Stimulated activated CD4-positive, alpha-beta T cell treated with anti-CD3 and anti-CD28 coated beads, Interleukin-2, amount 100 ng/mL, for 24 hours (primary cell): Measurements from ENCODE around the gene KLK14.

Experiments
- DNase-seq, 2 donors: peaks; one replicate each; pipeline ENCODE4 v3.0.0-alpha.2; 2020

KLK14 gene

DNA sequence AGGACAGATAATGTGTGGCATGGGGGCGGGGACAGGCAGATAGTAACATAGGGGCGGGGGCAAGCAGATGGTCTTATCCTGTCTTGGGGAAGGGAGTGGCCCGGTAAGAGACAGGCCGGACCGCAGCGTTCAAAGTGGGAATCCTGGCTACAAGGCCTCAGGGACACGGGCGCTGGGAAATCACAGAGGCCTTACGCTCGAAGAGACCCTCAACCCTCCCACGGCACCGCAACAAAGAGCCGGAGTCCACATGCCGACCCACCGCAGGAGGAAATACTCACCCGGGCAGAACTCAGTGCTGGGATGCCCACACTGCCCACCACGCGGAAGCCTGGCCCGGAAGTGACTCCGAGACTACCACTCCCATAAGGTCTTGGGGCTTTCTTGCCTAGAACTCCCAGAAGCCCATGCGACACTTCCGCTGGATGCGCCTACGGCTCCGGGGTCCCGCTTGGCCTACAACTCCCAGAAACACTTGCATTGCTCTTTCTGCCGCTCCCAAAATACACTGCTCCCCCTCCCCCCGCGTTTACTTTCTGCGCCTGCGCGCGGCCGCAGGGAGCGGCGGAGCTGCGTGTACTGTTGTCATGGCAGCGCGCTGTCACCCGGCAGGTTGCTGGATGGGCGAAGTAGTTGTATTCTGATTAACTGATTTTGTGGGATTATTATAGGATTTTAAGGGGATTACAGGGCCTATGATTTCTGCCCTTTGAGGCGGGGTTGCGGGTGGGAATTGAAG, 25.5 kb upstream of the KLK14 start, which contains the start of gene CTU1:
Gene CTU1, minus strand, starts transcription at position 344 of the 739 bp plus-strand sequence. CDS start 3,840 bp downstream, outside the sequence.
- DNase-seq = peak; percentile 96 to 99

DNA sequence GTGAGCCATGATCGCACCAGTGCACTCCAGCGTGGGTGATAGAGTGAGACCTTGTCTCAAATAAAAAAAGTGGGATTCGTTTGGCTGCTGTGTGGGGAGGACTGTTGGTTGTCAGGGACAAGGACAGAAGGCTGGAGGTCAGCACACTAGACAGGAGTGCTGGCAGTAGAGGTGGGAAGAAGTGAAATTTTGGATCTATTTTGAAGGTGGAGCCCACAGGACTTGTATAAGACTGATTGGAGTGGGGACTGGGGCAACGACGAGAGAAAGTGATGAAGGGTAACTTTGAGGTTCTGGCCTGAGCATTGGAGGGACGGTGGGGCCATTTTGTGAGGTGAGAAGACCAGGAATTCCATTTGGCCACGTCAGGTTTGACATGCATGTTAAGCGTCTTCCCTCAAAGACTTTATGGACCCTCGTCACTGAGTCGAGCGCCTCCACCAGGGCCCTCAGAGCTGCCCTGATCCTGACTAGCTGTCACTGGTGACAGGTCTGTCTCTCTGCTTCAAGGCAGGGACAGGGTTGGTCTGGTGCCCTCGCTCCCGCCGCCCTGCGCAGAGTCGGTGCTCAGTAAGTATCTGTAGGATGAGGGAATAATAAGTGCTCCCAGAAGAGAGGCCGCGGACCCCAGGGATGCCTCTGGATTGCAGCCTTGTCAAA, 24.8 kb upstream of the KLK14 start:
- DNase-seq = no peak

DNA sequence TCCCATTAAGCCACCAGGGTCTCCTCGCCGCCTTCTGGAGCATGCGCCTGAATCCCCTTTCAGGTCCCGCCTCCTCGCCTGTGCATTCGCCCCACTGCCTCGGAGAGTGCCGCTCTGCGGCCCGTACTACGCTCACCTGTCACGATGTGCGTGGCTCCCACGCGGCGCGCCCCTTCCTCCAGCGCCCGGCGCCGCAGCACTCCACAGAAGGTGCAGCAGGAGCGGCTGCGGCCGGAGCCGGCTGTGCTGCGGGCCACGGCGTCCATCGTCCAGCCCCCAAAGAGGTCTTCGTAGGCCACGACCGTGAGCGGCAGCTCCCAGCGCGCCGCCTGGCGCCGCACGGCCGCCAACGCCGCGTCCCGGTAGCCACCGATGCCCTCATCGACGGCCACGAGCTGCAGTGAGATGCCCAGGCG, 21.2 kb upstream of the KLK14 start:
- DNase-seq = no peak

GRCh38 chr19:51102991-51103390, 20.3 kb upstream of the KLK14 start:
- no peak for DNase-seq

GRCh38 chr19:51101171-51101865, 18.6 kb upstream of the KLK14 start:
- no peak for DNase-seq

DNA sequence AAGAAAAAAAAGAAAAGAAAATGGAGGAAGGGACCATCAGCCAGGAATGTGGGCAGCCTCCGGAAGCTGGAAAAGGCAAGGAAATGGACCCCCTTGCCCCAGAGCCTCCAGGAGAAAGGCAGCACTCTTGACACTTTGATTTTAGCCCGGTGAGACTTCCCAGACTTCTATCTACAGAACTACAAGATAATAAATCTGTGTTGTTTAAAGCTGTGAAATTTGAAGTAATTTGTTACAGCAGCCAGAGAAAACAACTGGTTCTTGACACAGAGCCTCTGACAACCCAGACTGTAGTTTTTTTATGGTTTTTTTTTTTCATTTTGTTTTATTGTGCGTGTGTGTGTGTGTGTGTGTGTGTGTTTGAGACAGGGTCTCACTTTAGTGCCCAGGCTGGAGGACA, 17.9 kb upstream of the KLK14 start:
- no peak for DNase-seq

DNA sequence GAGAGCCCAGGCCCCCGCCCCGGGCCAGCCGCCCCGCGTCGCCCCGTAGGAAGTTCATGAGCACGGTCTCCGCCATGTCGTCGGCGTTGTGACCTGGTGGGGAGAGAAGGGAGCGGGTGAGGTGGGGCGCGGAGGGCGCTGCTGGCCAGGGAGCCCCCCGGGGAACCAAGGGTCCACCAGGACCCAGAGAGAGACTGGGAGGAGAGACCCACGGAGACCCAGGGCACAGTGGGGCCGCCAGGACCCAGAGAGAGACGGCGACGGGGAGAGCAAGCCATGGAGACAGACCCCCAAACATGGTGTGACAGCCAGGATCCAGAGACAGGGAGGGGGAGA, 16.3 kb upstream of the KLK14 start:
- no peak for DNase-seq

DNA sequence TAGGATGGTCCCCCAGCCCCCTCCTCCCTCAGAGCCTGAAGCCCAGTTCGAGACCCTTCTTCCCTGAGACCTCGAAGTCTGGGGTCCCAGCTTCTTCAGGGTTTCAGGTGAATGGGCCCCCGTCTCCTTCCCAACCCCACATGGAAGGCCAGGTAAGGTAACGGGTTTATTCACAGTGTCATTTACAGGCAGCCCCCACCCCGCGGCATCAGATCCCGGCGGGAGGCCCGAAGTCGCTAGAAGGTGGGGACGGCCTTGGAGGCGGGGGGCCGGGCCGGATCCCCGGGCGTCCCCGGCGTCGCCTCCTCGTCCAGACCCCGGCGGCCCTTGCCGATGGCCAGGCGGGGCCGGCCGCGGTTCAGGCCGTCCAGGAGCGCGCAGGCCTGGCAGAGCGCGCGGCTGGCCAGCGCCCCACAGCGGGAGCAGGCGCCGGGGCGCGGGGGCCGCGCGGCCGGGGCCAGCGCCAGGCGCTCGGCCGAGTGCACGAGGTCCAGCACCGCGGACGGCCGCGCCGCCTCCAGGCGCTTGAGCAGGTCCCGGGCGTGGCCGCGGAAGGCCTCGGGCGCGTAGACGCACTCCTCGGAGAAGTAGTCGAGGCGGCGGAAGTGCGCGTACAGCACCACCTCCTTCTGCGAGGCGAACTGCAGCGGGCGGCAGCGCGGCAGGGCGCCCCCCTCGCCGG, 15.8 kb upstream of the KLK14 start:
- peak in 1 of 2 donors; percentile 30 for DNase-seq

GRCh38 chr19:51097796-51098195, 15.1 kb upstream of the KLK14 start:
- DNase-seq = no peak

DNA sequence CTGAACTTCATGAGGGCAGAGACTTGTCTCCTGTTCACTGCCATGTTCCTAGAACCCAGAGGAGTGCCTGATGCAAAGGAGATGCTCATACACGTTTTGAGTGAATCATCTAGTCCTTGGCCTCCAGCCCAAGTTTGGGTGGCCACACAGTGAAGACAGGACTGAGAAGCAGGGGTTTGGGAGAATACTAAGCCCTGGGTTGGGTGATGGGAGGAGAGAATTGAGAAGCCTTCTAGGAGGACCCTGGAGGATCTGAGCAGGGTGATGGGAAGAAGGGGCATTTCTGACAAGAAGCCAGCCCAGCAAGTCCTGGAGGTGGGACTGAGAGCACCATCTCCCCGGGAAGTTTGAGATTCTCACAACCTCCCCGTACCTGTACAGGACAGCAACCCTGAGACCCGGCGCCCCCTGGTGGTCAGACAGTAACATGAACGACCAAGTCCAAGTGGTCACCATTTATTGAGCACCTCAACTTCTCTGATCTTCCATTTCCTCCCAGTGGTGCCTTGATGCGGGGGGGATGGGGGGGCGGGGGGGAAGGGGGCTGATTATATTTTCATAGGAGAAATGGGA, 14.6 kb upstream of the KLK14 start:
- peak; percentile 81 to 83 for DNase-seq

DNA sequence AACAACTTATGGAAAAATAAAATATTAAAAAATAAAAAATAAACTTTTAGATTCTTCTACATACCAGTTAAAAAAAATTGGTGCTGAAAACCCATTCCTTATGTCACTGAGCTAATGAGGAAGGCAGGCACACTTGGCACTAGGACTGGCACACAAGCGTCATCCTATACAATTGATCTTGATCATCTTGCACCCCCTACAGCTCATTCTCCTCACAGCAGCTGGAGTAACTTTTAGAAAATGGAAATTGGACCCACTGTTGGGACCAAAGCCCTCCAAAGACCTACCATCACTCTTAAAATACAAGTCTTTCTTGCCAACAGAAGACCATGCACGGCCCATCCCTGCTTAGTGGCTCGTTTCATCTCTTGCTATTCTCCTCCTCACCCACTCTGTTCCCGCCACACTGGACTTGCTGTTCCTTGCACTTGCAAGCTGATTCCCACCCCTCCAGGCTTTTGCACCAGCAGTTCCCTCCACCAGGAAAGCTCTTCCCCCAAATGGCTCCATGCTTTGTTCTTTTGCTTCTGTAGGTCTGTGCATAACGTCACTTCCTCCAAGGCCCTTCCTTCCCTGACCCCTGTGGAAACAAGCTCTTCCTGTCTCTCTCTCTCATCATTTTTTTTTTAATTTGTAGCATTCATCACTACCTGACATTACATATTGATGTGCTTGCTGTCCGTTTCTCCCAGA, 13.9 kb upstream of the KLK14 start:
- no peak for DNase-seq

DNA sequence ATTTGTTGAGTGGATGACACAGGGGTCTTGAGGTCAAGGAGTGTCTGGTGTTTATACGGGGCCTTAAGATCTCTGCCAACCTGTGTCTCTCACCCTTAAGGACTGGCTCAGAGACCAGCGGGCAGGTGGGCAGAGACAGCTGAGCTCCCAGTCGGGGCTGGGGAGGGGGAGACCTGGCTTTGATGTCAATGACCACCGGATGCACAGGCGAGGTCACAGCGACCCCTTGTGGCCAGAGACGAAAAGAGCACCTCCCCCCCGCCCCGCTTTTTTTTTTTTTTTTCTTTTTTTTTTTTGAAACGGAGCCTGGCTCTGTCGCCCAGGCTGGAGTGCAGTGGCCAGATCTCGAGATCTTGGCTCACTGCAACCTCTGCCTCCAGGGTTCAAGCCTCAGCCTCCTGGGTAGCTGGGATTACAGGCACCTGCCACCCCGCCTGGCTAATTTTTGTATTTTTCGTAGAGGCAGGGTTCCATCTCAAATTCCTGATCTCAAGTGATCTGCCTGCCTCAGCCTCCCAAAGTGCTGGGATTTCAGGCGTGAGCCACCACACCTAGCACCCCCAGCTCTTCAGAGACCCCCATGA, 12.1 kb upstream of the KLK14 start:
- DNase-seq = peak; percentile 44 to 52

GRCh38 chr19:51093510-51094345, 11.0 kb upstream of the KLK14 start:
- no peak for DNase-seq

DNA sequence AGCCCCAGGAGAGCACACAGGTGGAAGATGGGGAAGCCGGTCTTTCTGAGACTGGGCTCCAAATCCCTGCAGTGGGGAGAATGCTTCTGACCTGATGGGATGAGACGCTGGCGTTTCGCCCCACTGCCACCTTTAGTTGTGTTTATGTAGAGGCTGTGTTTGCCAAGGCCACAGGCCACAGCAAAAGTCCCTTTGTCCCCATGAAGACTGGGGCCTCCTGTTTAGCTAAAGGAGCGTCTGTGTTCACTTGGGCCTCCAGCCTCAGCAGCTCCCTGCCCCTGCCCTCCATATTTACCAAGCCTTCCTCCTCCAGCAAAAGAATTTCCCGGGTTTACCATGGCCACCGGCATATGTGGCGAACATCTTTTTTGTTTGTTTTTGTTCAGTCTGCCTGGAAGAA, 10.4 kb upstream of the KLK14 start:
- no peak for DNase-seq

- no peak for DNase-seq
These were observed 9.5 kb upstream of the KLK14 start for GRCh38 chr19:51091895-51092873.

DNA sequence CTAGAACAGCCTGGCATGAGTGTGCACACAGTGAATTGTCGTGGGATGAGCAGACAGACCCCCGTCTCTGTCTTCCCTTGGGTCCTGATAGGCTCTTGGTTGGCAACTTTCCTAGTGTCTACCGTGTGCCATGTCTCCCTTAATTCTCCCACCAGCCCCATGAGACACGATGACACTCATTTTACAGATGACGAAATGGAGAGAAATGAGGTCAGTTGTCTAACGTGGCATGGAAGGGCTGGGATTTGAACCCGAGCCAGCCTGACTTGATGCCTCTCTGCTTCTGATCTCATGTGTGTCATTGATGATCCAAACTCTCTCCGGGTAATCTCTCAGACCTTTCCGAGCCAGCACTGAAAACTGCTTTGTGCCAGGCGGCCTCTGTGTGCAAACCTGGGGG, 8.4 kb upstream of the KLK14 start:
- no peak for DNase-seq

DNA sequence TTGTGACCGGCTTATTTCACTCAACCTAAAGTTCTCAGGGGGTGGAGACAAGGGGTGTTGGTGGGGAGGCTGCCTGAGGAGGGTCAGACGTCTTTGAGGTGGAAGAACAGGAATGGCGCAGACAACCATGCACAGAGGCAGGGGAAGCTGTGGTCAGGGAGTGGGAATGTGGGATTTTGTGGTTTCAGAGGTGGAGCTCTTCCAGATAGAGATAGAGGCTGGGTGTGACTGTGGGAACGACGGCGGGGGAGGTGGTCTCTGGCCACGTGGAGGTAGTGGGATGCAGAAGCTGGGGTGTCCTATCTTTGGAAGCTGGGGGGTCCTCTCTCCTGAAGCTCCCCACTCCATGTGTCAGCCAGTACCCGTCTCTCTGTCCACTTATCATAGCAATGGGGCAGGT, 7.8 kb upstream of the KLK14 start:
- DNase-seq = no peak

- DNase-seq = no peak
These were observed 7.1 kb upstream of the KLK14 start for GRCh38 chr19:51089786-51090185.

GRCh38 chr19:51086153-51086850, 3.6 kb upstream of the KLK14 start:
- DNase-seq = no peak
